B cell (primary cell): Measurements from ENCODE around the gene OR52A1. TPM values are rescaled to one million over a fixed set of nuclear protein-coding genes. Genes with fewer than 3 reads are reported as not detected.

Experiments
- ATAC-seq: fragments of 200-7000 bp; cut with Tn5 transposase; one replicate; pipeline ENCODE4 v1.10.0; 2021; ENCODE audit warnings: low read depth, mild to moderate bottlenecking, moderate number of reproducible peaks, moderate library complexity
- CTCF ChIA-PET: fragments of 350-600 bp; sonication (Branson Sonifier 250); formaldehyde crosslinking; loops from one replicate; lab custom pipeline; 2021; ENCODE audit warnings: antibody characterized with exemption, inconsistent platforms; lab: Charles Lee
- POLR2A ChIA-PET: fragments of 350-600 bp; sonication (Branson Sonifier 250); formaldehyde crosslinking; loops from one replicate; lab custom pipeline; 2021; ENCODE audit warnings: antibody characterized with exemption; lab: Charles Lee
- DNase-seq: peaks from one replicate; pipeline ENCODE4 v3.0.0; 2013
- H2AFZ ChIP-seq: 2 replicates; pipeline ENCODE4 v1.6.1; 2012; ENCODE audit warnings: mild to moderate bottlenecking, low read depth, low read length; ENCODE audit not compliant: insufficient read depth, poor library complexity, severe bottlenecking
- H3K27ac ChIP-seq, 2 donors: 1 replicate in 1 of 2; 2 replicates in 1 of 2; pipeline ENCODE4 v1.5.1; 2012 to 2013; ENCODE audit warnings: low read length in 2 of 2, mild to moderate bottlenecking in 2 of 2, moderate library complexity in 1 of 2
- H3K27me3 ChIP-seq, 4 experiments: fragments of 200-600 bp in 1 of 4; sonication (generic) in 1 of 4; replicated peaks in 1 of 4; 1 replicate in 2 of 4; 2 replicates in 2 of 4; pipeline versions ENCODE4 v1.6.1 to v1.7.0; 2013 to 2016; ENCODE audit warnings: low read length in 3 of 4, mild to moderate bottlenecking in 2 of 4, mixed read lengths in 1 of 4, moderate library complexity in 1 of 4; ENCODE audit not compliant: insufficient read depth in 4 of 4, control insufficient read depth in 3 of 4; ENCODE audit errors: control extremely low read depth in 1 of 4
- H3K36me3 ChIP-seq, 2 experiments: replicated peaks in 1 of 2; 1 replicate in 1 of 2; 2 replicates in 1 of 2; pipeline versions ENCODE4 v1.6.1 to v1.7.1; 2013; ENCODE audit warnings: low read length in 1 of 2; ENCODE audit not compliant: insufficient read depth in 2 of 2, control insufficient read depth in 1 of 2; ENCODE audit errors: control extremely low read depth in 1 of 2, extremely low read depth in 1 of 2
- H3K4me1 ChIP-seq, 2 donors: fragments of 200-600 bp in 1 of 2; sonication (generic) in 1 of 2; 1 replicate in 1 of 2; 2 replicates in 1 of 2; pipeline versions ENCODE4 v1.5.1 to v1.6.1; 2013 to 2017; ENCODE audit warnings: low read length in 2 of 2; ENCODE audit not compliant: control insufficient read depth in 2 of 2, insufficient read depth in 2 of 2
- H3K4me2 ChIP-seq: replicated peaks from 2 replicates; pipeline ENCODE3; 2012; ENCODE audit warnings: mild to moderate bottlenecking, low read depth, low read length; ENCODE audit not compliant: poor library complexity, severe bottlenecking
- H3K4me3 ChIP-seq, 5 experiments: fragments of 200-600 bp in 1 of 5; sonication (generic) in 1 of 5; 1 replicate in 3 of 5; 2 replicates in 2 of 5; pipeline versions ENCODE4 v1.5.1 to v1.7.0; 2011 to 2016; ENCODE audit warnings: low read length in 4 of 5, mild to moderate bottlenecking in 4 of 5, low read depth in 2 of 5, control low read depth in 1 of 5, moderate library complexity in 1 of 5; ENCODE audit not compliant: insufficient read depth in 1 of 5; ENCODE audit errors: control extremely low read depth in 1 of 5, extremely low read depth in 1 of 5
- H3K79me2 ChIP-seq: fragments of 200-600 bp; sonication (generic); one replicate; pipeline ENCODE4 v1.6.0; 2016; ENCODE audit warnings: low read length; ENCODE audit not compliant: control insufficient read depth, insufficient read depth
- H3K9ac ChIP-seq: fragments of 200-600 bp; sonication (generic); 2 replicates; pipeline ENCODE4 v1.6.1; 2017; ENCODE audit warnings: mild to moderate bottlenecking, low read length, moderate library complexity
- H3K9me3 ChIP-seq, 3 donors: one replicate each; pipeline versions ENCODE4 v1.6.1 to v1.7.1; 2013; ENCODE audit warnings: low read length in 2 of 3; ENCODE audit not compliant: control insufficient read depth in 2 of 3, insufficient read depth in 1 of 3; ENCODE audit errors: control extremely low read depth in 1 of 3
- H4K20me1 ChIP-seq: 2 replicates; pipeline ENCODE4 v1.6.0; 2012; ENCODE audit warnings: mild to moderate bottlenecking, low read length; ENCODE audit not compliant: insufficient read depth, control insufficient read depth, poor library complexity, severe bottlenecking
- H3K27ac Mint-ChIP-seq: one replicate; pipeline ENCODE4 v1.8.0; 2021; ENCODE audit warnings: mixed read lengths
- H3K27me3 Mint-ChIP-seq: one replicate; pipeline ENCODE4 v1.8.0; 2021; ENCODE audit warnings: mixed read lengths
- H3K4me1 Mint-ChIP-seq: one replicate; pipeline ENCODE4 v1.8.0; 2021; ENCODE audit warnings: mixed read lengths
- H3K4me3 Mint-ChIP-seq: one replicate; pipeline ENCODE4 v1.8.0; 2021; ENCODE audit warnings: mixed read lengths
- H3K9me3 Mint-ChIP-seq: one replicate; pipeline ENCODE4 v1.8.0; 2022; ENCODE audit warnings: mixed read lengths; ENCODE audit not compliant: insufficient read depth
- EZH2 ChIP-seq: IDR thresholded peaks from 2 replicates; pipeline ENCODE4 v1.6.1; 2012; ENCODE audit warnings: borderline replicate concordance, low read depth, mild to moderate bottlenecking, moderate library complexity, low read length; ENCODE audit not compliant: insufficient read depth, poor library complexity, severe bottlenecking
- WGBS: methylation state at CpG from one replicate; pipeline ENCODE4 v1.1.5; 2013; ENCODE audit warnings: missing lambda C conversion rate; ENCODE audit not compliant: insufficient coverage; 5-methylcytosine and 5-hydroxymethylcytosine counted together
- intact Hi-C: fragments of 100-400 bp; cut with micrococcal nuclease; formaldehyde crosslinking; loops from one replicate; pipeline ENCODE4 v1.10.0; 2022
- polyA plus RNA-seq: library from polyadenylated mRNA; depleted of rRNA; stranded (reverse); fragments of >200 nt; gene quantifications from 2 replicates; pipeline ENCODE4 v1.2.3, GENCODE V29; 2012
- total RNA-seq, 2 donors: library from RNA; stranded (reverse); fragments of 120-200 nt in 1 of 2; gene quantifications; 1 replicate in 1 of 2; 2 replicates in 1 of 2; pipeline versions ENCODE4 v1.2.3 to v1.2.4, GENCODE V29; 2013 to 2022
- TF ChIP-seq, protein P1 (sequence below): fragments of 200-600 bp; IDR thresholded peaks from one replicate; pipeline ENCODE4 v1.8.0; 2022; ENCODE audit warnings: antibody characterized with exemption, mild to moderate bottlenecking

The OR52A1 gene
- total and polyA plus RNA-seq, 2 donors (not counting 1 experiment from before 2014, with no cell fraction given), result not detected

DNA sequence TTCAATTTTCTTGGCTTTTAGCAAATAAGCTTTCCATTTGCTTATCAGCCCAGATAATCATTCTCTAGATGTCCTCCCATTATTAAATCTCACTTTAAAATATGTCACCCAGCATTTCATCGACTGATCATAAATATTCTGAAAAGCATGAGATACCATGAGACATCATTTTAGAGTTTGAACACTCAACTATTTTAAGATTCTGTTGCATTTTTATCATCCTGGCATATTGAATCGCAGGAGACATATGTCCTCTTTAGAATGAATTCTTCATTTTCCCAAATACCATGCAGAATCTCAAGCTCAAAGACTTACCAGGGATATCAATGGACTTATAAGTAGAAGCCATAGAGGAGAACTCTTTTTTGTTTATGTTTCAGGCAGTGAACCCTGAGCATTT, 16.6 kb downstream of the OR52A1 start, which contains the start of gene OR52A5:
Gene OR52A5 (minus strand): TSS at position 361 of the 400 bp plus-strand sequence. CDS start 5,714 bp downstream, outside the sequence.
- no peak within 1 kb of the TSS for H3K4me2 ChIP-seq
- Mint-ChIP-seq H3K27ac (no peak within 1 kb of the TSS), H3K4me3 (no peak within 1 kb of the TSS), H3K27me3 (no peaks in the 10 kb centered on the region), H3K4me1 (no peaks in the 10 kb centered on the region), H3K9me3 (no peaks in the 10 kb centered on the region)
- H3K36me3 ChIP-seq, result no peaks in the 10 kb centered on the region
- no peaks in the 10 kb centered on the region for H4K20me1 ChIP-seq
- H3K9me3 ChIP-seq, result no peaks in the 10 kb centered on the region
- WGBS, result no CpG with 5 or more reads among the region's 2 CpGs
- H3K79me2 ChIP-seq, result no peaks in the 10 kb centered on the region
- no peaks in the 10 kb centered on the region for H3K27me3 ChIP-seq
- no peak for DNase-seq
- no peak within 1 kb of the TSS for H2AFZ ChIP-seq
- ChIA-PET POLR2A (no interaction called here), CTCF (interaction anchor here (0.8 kb wide), 1 partner anchor 14 kb away, joined by 3 read pairs; no protein-coding TSS in a partner anchor)
- H3K4me1 ChIP-seq, result no peaks in the 10 kb centered on the region
- no peak within 1 kb of the TSS for H3K4me3 ChIP-seq
- no peak for ATAC-seq
- no peak within 1 kb of the TSS for H3K27ac ChIP-seq
- intact Hi-C loops, result no loop called here
- TF ChIP-seq EZH2, result no peak
- TF ChIP-seq, protein P1, sequence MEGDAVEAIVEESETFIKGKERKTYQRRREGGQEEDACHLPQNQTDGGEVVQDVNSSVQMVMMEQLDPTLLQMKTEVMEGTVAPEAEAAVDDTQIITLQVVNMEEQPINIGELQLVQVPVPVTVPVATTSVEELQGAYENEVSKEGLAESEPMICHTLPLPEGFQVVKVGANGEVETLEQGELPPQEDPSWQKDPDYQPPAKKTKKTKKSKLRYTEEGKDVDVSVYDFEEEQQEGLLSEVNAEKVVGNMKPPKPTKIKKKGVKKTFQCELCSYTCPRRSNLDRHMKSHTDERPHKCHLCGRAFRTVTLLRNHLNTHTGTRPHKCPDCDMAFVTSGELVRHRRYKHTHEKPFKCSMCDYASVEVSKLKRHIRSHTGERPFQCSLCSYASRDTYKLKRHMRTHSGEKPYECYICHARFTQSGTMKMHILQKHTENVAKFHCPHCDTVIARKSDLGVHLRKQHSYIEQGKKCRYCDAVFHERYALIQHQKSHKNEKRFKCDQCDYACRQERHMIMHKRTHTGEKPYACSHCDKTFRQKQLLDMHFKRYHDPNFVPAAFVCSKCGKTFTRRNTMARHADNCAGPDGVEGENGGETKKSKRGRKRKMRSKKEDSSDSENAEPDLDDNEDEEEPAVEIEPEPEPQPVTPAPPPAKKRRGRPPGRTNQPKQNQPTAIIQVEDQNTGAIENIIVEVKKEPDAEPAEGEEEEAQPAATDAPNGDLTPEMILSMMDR, result no peak
- H3K9ac ChIP-seq, result no peak within 1 kb of the TSS

DNA sequence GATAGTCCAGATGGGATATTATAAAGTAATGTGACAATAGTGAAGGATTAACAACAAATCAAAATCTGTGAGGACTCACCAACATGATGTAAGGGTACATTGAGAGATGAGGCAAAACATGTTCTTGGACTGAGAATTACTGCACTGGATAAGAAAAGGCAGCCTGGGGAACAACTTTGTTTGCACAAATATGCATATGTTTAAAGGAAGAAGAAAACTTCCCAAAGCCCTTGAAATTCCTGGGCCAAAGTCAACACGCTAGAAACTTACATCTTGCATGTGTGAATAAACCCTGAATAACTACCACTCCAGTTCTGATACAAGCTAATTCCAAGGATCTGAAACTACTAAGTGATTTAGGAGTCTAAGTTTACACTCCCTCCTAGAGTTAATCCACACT, 17.5 kb downstream of the OR52A1 start:
- Mint-ChIP-seq H3K27me3 (no peaks in the 10 kb centered on the region), H3K27ac (no peak overlapping the region), H3K4me3 (no peak overlapping the region), H3K4me1 (no peaks in the 10 kb centered on the region), H3K9me3 (no peaks in the 10 kb centered on the region)
- TF ChIP-seq EZH2, result no peak
- TF ChIP-seq, protein P1, result no peak
- ATAC-seq, result no peak
- Histone ChIP-seq H4K20me1 (no peaks in the 10 kb centered on the region), H3K9me3 (no peaks in the 10 kb centered on the region), H3K27ac (no peak overlapping the region), H3K79me2 (no peaks in the 10 kb centered on the region), H2AFZ (no peak overlapping the region), H3K9ac (no peak overlapping the region), H3K36me3 (no peaks in the 10 kb centered on the region), H3K27me3 (no peaks in the 10 kb centered on the region), H3K4me3 (no peak overlapping the region), H3K4me2 (no peak overlapping the region), H3K4me1 (no peaks in the 10 kb centered on the region)
- intact Hi-C loops, result no loop called here
- WGBS, result 80% methylated on average over 1 of the region's 1 CpG
- no peak for DNase-seq
- ChIA-PET CTCF (no interaction called here), POLR2A (no interaction called here)
